Activated CD8-positive, alpha-beta T cell treated with anti-CD3 and anti-CD28 coated beads for 36 hours (primary cell): Measurements from ENCODE around the gene TCAIM. TPM values are rescaled to one million over a fixed set of nuclear protein-coding genes. Genes with fewer than 3 reads are reported as not detected.

Experiments used
- ATAC-seq: fragments of 200-7000 bp; cut with Tn5 transposase; one replicate; pipeline ENCODE4 v1.10.0; 2021; ENCODE audit warnings: mild to moderate bottlenecking, moderate library complexity
- CTCF ChIA-PET: fragments of 350-600 bp; sonication (Branson Sonifier 250); formaldehyde crosslinking; loops from one replicate; lab custom pipeline; 2021; ENCODE audit warnings: antibody characterized with exemption; lab: Charles Lee
- POLR2A ChIA-PET: fragments of 350-600 bp; sonication (Branson Sonifier 250); formaldehyde crosslinking; loops from one replicate; lab custom pipeline; 2021; ENCODE audit warnings: antibody characterized with exemption; lab: Charles Lee
- DNase-seq: peaks from one replicate; pipeline ENCODE4 v3.0.0-alpha.2; 2020
- H3K27ac Mint-ChIP-seq: one replicate; pipeline ENCODE4 v1.8.0; 2021; ENCODE audit warnings: mild to moderate bottlenecking, mixed read lengths
- H3K27me3 Mint-ChIP-seq: one replicate; pipeline ENCODE4 v1.8.0; 2021; ENCODE audit warnings: mixed read lengths
- H3K36me3 Mint-ChIP-seq: one replicate; pipeline ENCODE4 v1.8.0; 2021; ENCODE audit warnings: low read depth, mixed read lengths
- H3K4me1 Mint-ChIP-seq: one replicate; pipeline ENCODE4 v1.8.0; 2021; ENCODE audit warnings: low read depth, mixed read lengths
- H3K4me3 Mint-ChIP-seq: one replicate; pipeline ENCODE4 v1.8.0; 2021; ENCODE audit warnings: mild to moderate bottlenecking, moderate library complexity, mixed read lengths
- H3K9me3 Mint-ChIP-seq: one replicate; pipeline ENCODE4 v1.8.0; 2021; ENCODE audit warnings: mixed read lengths
- intact Hi-C: fragments of 100-400 bp; cut with micrococcal nuclease; formaldehyde crosslinking; loops from one replicate; pipeline ENCODE4 v1.10.0; 2022
- total RNA-seq, 2 experiments: library from RNA; stranded (reverse); gene quantifications; one replicate each; pipeline ENCODE4 v1.2.3, GENCODE V29; 2021
- TF ChIP-seq, protein P1 (sequence below): fragments of 200-600 bp; IDR thresholded peaks from one replicate; pipeline ENCODE4 v1.8.0; 2022; ENCODE audit warnings: antibody characterized with exemption, mild to moderate bottlenecking

Gene TCAIM
- total RNA-seq, 2 experiments from 2014 or later = 14.3 to 15.1 TPM

DNA sequence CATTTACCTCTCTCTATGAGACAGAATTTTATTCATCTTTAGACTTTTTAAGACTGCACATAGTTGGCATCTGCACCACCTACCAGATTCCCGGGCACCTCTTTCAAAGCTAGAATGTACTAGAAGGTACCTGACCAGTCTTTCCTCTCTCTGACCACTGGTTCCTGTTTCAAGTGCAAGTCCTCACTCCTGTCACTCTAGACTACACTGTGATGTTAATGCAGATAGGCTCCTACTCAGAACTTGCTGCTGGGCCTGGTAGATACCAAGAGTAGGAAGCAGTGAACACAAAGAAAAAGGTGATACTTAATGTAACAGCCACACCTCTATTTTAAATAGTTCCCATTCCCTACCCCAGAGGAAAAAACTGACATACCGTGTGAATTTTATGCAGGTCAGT lies 8.1 kb upstream of the TCAIM start:
- intact Hi-C loops = no loop called here
- H3K27ac Mint-ChIP-seq = no peak overlapping the region
- DNase-seq (no peak), ATAC-seq (no peak)
- no peaks in the 10 kb centered on the region for H3K4me1 Mint-ChIP-seq
- TF ChIP-seq, protein P1, sequence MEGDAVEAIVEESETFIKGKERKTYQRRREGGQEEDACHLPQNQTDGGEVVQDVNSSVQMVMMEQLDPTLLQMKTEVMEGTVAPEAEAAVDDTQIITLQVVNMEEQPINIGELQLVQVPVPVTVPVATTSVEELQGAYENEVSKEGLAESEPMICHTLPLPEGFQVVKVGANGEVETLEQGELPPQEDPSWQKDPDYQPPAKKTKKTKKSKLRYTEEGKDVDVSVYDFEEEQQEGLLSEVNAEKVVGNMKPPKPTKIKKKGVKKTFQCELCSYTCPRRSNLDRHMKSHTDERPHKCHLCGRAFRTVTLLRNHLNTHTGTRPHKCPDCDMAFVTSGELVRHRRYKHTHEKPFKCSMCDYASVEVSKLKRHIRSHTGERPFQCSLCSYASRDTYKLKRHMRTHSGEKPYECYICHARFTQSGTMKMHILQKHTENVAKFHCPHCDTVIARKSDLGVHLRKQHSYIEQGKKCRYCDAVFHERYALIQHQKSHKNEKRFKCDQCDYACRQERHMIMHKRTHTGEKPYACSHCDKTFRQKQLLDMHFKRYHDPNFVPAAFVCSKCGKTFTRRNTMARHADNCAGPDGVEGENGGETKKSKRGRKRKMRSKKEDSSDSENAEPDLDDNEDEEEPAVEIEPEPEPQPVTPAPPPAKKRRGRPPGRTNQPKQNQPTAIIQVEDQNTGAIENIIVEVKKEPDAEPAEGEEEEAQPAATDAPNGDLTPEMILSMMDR = no peak
- peaks cover 9% of the 10 kb centered on the region for H3K27me3 Mint-ChIP-seq
- no peak overlapping the region for H3K4me3 Mint-ChIP-seq
- H3K9me3 Mint-ChIP-seq = no peaks in the 10 kb centered on the region
- POLR2A ChIA-PET = interaction anchor here (0.6 to 0.7 kb wide), 2 partner anchors 25 to 1365 kb away, joined by 3 read pairs; no protein-coding TSS in a partner anchor
- H3K36me3 Mint-ChIP-seq = no peaks in the 10 kb centered on the region
- CTCF ChIA-PET = interaction anchor here (1.3 to 1.8 kb wide), 2 partner anchors 9 to 17 kb away, joined by 3 to 4 read pairs; no protein-coding TSS in a partner anchor

DNA sequence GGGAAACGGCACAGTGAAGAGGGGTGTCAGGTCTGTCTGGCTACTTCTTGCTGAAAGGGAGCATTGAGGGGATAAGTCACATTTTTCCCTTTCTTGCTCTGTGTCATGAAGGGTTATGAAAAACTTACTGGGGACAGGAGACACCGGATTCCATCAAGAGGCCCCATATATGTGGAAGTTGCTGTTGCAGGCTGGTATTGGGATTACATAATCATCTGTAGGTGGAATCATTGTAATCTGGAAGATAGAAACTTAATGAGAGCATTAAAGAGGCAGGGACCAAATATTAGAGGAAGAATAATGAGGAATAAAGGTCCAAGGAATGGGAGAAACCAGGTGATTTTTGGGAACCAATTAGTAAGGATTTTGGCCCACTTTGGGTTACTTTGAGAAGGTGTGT lies 4.2 kb upstream of the TCAIM start:
- DNase-seq = no peak
- POLR2A ChIA-PET = interaction anchor here (2.1 kb wide), 1 partner anchor 10 kb away, joined by 7 read pairs; no protein-coding TSS in a partner anchor
- CTCF ChIA-PET = no interaction called here
- TF ChIP-seq, protein P1 = no peak
- peaks cover 5% of the 10 kb centered on the region for H3K27me3 Mint-ChIP-seq
- H3K4me3 Mint-ChIP-seq = no peak overlapping the region
- peaks cover 6% of the 10 kb centered on the region for H3K4me1 Mint-ChIP-seq
- ATAC-seq = no peak
- H3K36me3 Mint-ChIP-seq = no peaks in the 10 kb centered on the region
- no peak overlapping the region for H3K27ac Mint-ChIP-seq
- H3K9me3 Mint-ChIP-seq = no peaks in the 10 kb centered on the region
- intact Hi-C loops = no loop called here

DNA sequence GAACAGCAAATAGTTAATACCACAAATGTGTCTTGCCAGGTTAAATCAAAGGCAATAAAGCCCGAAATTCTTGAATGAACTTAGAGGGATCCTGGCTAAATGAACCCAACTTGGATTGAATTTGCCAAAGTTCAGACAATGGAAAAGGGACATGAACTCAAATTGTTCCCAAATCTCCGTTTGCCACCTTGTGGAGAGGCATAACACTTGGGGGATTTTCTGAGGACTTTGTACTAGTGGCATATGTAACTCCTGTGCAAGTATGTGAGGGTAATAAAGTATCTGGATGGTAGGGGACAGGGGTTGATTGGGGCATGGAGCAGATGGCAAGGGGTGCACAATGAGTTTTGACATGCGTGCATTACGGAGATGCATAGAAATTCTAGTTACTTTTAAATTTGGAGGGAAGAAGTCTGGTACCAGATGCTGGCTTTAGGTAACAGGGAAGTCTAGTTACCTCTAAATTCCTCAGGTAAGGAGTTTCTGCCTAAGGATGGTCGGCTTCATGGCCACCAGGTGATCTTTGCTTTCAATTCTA lies 1.2 kb upstream of the TCAIM start:
- TF ChIP-seq, protein P1 = no peak
- peaks cover 5% of the 10 kb centered on the region for H3K36me3 Mint-ChIP-seq
- H3K9me3 Mint-ChIP-seq = no peaks in the 10 kb centered on the region
- H3K4me3 Mint-ChIP-seq = peak overlapping the region; percentile 99
- intact Hi-C loops = no loop called here
- DNase-seq (no peak), ATAC-seq (no peak)
- peaks cover 18% of the 10 kb centered on the region for H3K4me1 Mint-ChIP-seq
- ChIA-PET POLR2A (interaction anchor here (1.1 kb wide), 1 partner anchor 523 kb away, joined by 4 read pairs; no protein-coding TSS in a partner anchor), CTCF (interaction anchor here (0.9 to 1.8 kb wide), 4 partner anchors 15 to 196 kb away, joined by 3 to 5 read pairs (median 4); no protein-coding TSS in a partner anchor)
- H3K27me3 Mint-ChIP-seq = peaks cover 5% of the 10 kb centered on the region
- peak overlapping the region; percentile 98 for H3K27ac Mint-ChIP-seq

DNA sequence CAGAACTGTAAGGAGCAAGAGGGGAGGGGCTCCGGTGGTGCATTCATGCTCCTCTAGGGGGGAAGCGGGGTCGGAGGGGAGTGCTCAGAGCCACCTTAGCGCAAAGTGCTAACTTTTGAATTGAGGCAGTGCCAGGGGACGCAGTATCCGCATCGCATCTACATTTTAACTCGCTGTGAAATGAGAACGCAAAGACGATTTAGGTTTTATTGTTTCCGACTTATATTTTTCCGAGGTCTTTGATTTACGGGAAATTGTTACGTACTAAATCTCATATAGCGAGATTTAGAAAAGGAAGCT lies 212 bp downstream of the TCAIM start:
- intact Hi-C loops = no loop called here
- TF ChIP-seq, protein P1 = no peak
- DNase-seq (no peak), ATAC-seq (no peak)
- H3K4me1 Mint-ChIP-seq = peaks cover 18% of the 10 kb centered on the region
- ChIA-PET POLR2A (interaction anchor here (0.7 to 1.3 kb wide), 3 partner anchors 22 to 172 kb away, joined by 3 to 5 read pairs (median 4); no protein-coding TSS in a partner anchor), CTCF (interaction anchor here (1.3 to 1.8 kb wide), 3 partner anchors 15 to 172 kb away, joined by 3 to 11 read pairs (median 4); no protein-coding TSS in a partner anchor)
- H3K27ac Mint-ChIP-seq = peak overlapping the region; percentile 98
- H3K27me3 Mint-ChIP-seq = no peaks in the 10 kb centered on the region
- peak overlapping the region; percentile 99 for H3K4me3 Mint-ChIP-seq
- peaks cover 5% of the 10 kb centered on the region for H3K36me3 Mint-ChIP-seq
- no peaks in the 10 kb centered on the region for H3K9me3 Mint-ChIP-seq
